ENCODE data around the gene INPP5J.

DNA sequence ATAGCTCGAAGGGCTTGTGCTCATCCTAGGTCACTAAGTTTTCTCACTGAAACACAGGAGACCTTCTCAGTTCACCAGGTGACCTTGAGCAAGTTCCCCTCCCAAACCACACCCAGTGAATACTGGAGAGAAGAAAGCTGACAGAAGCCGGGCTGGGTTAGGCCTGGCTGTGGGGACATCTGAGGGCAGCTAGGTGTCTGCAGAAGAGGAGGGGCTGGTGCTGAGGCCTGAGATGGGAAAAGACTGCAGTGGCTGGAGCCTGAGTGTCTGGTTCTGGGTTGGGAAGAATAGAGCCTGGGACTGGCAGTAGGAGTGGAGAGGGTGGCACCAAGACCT lies 602 bp upstream of the INPP5J start:
- TF ChIP-seq, protein P1, sequence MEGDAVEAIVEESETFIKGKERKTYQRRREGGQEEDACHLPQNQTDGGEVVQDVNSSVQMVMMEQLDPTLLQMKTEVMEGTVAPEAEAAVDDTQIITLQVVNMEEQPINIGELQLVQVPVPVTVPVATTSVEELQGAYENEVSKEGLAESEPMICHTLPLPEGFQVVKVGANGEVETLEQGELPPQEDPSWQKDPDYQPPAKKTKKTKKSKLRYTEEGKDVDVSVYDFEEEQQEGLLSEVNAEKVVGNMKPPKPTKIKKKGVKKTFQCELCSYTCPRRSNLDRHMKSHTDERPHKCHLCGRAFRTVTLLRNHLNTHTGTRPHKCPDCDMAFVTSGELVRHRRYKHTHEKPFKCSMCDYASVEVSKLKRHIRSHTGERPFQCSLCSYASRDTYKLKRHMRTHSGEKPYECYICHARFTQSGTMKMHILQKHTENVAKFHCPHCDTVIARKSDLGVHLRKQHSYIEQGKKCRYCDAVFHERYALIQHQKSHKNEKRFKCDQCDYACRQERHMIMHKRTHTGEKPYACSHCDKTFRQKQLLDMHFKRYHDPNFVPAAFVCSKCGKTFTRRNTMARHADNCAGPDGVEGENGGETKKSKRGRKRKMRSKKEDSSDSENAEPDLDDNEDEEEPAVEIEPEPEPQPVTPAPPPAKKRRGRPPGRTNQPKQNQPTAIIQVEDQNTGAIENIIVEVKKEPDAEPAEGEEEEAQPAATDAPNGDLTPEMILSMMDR (conservative IDR thresholded peaks at IDR 0.05; ENCODE audit: low read depth, low read length) = no peak
- no peak for TF ChIP-seq EZH2phosphoT487 (IDR thresholded peaks at IDR 0.05; ENCODE audit: borderline replicate concordance, low read length)

Data from PC-3 (cell line).